PC-9 (cell line): ENCODE measurements around the gene KIF17. TPM values are rescaled to one million over a fixed set of nuclear protein-coding genes. Genes with fewer than 3 reads are reported as not detected.

ENCODE experiments used
- BruUV-seq: library from RNA; stranded (reverse); fragments of 400-500 nt; replicated peaks from 2 replicates; lab custom pipeline; 2021; lab: Mats Ljungman, UMichigan
- CTCF ChIA-PET: fragments of 300-600 bp; sonication (Branson Sonifier 250); formaldehyde crosslinking; loops from one replicate; lab custom pipeline; 2022; ENCODE audit warnings: antibody characterized with exemption; lab: Charles Lee
- POLR2A ChIA-PET: fragments of 300-600 bp; sonication (Branson Sonifier 250); formaldehyde crosslinking; loops from one replicate; lab custom pipeline; 2022; ENCODE audit warnings: antibody characterized with exemption; ENCODE audit not compliant: unreplicated experiment; lab: Charles Lee
- DNase-seq, 2 experiments: peaks; one replicate each; pipeline versions ENCODE4 v3.0.0 to v3.0.0-alpha.2; 2015 to 2022; ENCODE audit warnings: mixed read lengths in 1 of 2
- H2AFZ ChIP-seq: fragments of 200-600 bp; sonication (generic); 2 replicates; pipeline ENCODE4 v1.8.1; 2017; ENCODE audit warnings: antibody characterized with exemption
- H3F3A ChIP-seq: fragments of 200-600 bp; sonication (generic); 2 replicates; pipeline ENCODE4 v1.8.1; 2017; ENCODE audit warnings: antibody characterized with exemption, mild to moderate bottlenecking, low read depth; ENCODE audit not compliant: insufficient read depth
- H3K27ac ChIP-seq: fragments of 200-600 bp; sonication (generic); 2 replicates; pipeline ENCODE4 v1.6.1; 2016; ENCODE audit warnings: mixed run types
- H3K27me3 ChIP-seq: fragments of 200-600 bp; sonication (generic); 2 replicates; pipeline ENCODE4 v1.6.1; 2016; ENCODE audit warnings: low read depth, mixed run types; ENCODE audit not compliant: insufficient read depth
- H3K36me3 ChIP-seq: fragments of 200-600 bp; sonication (generic); 2 replicates; pipeline ENCODE4 v1.6.1; 2016; ENCODE audit warnings: low read depth, mixed run types
- H3K4me1 ChIP-seq: fragments of 200-600 bp; sonication (generic); replicated peaks from 2 replicates; pipeline ENCODE4 v1.6.1; 2016; ENCODE audit warnings: mixed run types; ENCODE audit not compliant: insufficient read depth
- H3K4me2 ChIP-seq: fragments of 200-600 bp; sonication (generic); 2 replicates; pipeline ENCODE4 v1.6.1; 2017; ENCODE audit warnings: mixed run types
- H3K4me3 ChIP-seq: fragments of 200-600 bp; sonication (generic); 2 replicates; pipeline ENCODE4 v1.6.1; 2016; ENCODE audit warnings: mixed run types
- H3K79me2 ChIP-seq: fragments of 200-600 bp; sonication (generic); 2 replicates; pipeline ENCODE4 v1.6.1; 2017; ENCODE audit warnings: low read depth, mixed run types
- H3K9me2 ChIP-seq: fragments of 200-600 bp; sonication (generic); 2 replicates; pipeline ENCODE4 v1.8.1; 2017; ENCODE audit warnings: mild to moderate bottlenecking; ENCODE audit not compliant: insufficient read depth
- H3K9me3 ChIP-seq: fragments of 200-600 bp; sonication (generic); 2 replicates; pipeline ENCODE4 v1.8.1; 2016; ENCODE audit warnings: low read depth; ENCODE audit not compliant: insufficient read depth
- H4K20me1 ChIP-seq: fragments of 200-600 bp; sonication (generic); 2 replicates; pipeline ENCODE4 v1.8.1; 2017; ENCODE audit not compliant: insufficient read depth
- EZH2 ChIP-seq: fragments of 200-600 bp; sonication (generic); IDR thresholded peaks from 2 replicates; pipeline ENCODE4 v1.8.0; 2017; ENCODE audit warnings: antibody characterized with exemption, low read depth
- intact Hi-C: fragments of 100-400 bp; cut with micrococcal nuclease; formaldehyde crosslinking; loops from one replicate; pipeline ENCODE4 v1.10.0; 2022; ENCODE audit not compliant: unreplicated experiment
- total RNA-seq: library from RNA; stranded (reverse); gene quantifications from 2 replicates; pipeline ENCODE4 v1.2.3, GENCODE V29; 2021
- TF ChIP-seq, protein P1 (sequence below): fragments of 200-600 bp; sonication (generic); conservative IDR thresholded peaks from 2 replicates; pipeline ENCODE4 v1.6.1; 2017; ENCODE audit warnings: mixed run types, antibody characterized with exemption, mild to moderate bottlenecking, moderate library complexity

The KIF17 gene
- total RNA-seq, 1 experiment from 2014 or later: 1.2 TPM

DNA sequence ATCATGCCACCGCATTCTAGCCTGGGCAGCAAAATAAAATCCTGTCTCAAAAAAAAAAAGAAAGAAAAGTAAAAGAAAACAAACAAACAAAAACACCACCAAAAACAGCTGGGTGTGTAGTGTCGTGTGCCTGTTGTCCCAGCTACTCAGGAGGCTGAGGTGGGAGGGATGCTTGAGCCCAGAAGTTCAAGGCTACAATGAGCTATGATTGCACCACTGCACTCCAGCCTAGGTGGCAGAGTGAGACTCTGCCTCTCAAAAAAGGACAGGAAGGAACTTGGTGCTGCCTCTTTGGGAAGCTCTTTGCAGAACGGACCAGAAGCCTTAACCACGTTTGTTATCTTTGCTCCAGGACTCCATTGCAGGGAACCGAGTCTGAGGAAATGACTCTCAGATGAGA, 11.0 kb downstream of the KIF17 start:
- no peak for TF ChIP-seq EZH2
- TF ChIP-seq, protein P1, sequence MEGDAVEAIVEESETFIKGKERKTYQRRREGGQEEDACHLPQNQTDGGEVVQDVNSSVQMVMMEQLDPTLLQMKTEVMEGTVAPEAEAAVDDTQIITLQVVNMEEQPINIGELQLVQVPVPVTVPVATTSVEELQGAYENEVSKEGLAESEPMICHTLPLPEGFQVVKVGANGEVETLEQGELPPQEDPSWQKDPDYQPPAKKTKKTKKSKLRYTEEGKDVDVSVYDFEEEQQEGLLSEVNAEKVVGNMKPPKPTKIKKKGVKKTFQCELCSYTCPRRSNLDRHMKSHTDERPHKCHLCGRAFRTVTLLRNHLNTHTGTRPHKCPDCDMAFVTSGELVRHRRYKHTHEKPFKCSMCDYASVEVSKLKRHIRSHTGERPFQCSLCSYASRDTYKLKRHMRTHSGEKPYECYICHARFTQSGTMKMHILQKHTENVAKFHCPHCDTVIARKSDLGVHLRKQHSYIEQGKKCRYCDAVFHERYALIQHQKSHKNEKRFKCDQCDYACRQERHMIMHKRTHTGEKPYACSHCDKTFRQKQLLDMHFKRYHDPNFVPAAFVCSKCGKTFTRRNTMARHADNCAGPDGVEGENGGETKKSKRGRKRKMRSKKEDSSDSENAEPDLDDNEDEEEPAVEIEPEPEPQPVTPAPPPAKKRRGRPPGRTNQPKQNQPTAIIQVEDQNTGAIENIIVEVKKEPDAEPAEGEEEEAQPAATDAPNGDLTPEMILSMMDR: no peak
- Histone ChIP-seq H3F3A (no peaks in the 10 kb centered on the region; the same call in 1 of the 2 replicates), H3K4me1 (no peaks in the 10 kb centered on the region), H3K4me3 (no peak overlapping the region), H3K9me3 (no peaks in the 10 kb centered on the region), H3K27ac (no peak overlapping the region), H3K79me2 (no peaks in the 10 kb centered on the region), H2AFZ (no peak overlapping the region), H3K9me2 (no peaks in the 10 kb centered on the region), H3K4me2 (no peak overlapping the region), H3K36me3 (no peaks in the 10 kb centered on the region), H3K27me3 (no peaks in the 10 kb centered on the region), H4K20me1 (no peaks in the 10 kb centered on the region)
- BruUV-seq: no TSS peak
- no peak for DNase-seq
- intact Hi-C loops: no loop called here
- ChIA-PET CTCF (interaction anchor here (0.6 kb wide), 1 partner anchor 731 kb away, joined by 6 read pairs; no protein-coding TSS in a partner anchor), POLR2A (no interaction called here)

DNA sequence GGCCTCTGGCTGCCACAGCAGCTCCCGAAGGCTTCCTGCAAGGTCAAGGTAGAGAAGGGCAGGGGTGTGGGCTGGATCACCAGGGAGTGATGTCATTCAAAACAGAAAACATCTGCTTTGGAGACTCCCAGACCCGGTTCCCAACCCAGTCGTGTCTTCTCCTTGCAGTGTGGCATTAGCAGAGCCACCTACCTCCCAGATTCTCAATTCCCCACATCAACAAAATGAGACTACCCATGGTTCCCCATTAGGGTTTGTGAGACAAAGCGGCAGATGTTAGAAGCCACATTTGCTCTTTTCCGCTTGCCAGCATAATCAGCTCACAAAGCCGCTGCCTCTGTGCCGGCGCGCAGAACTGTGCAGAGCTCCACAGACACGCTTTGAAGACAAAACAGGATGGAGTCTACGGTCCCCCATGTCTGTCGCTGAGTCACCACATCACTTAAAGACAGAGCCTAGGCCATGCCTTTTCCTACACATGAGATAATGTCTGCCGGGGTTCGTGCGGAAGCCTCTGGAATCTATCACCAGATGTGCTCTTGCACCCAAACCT, 12.5 kb downstream of the KIF17 start:
- Histone ChIP-seq H3K27me3 (no peaks in the 10 kb centered on the region), H3K9me2 (no peaks in the 10 kb centered on the region), H3K36me3 (no peaks in the 10 kb centered on the region), H3K27ac (no peak overlapping the region), H3K4me1 (no peaks in the 10 kb centered on the region), H3K79me2 (no peaks in the 10 kb centered on the region), H3K9me3 (no peaks in the 10 kb centered on the region), H3K4me2 (no peak overlapping the region), H3K4me3 (no peak overlapping the region), H3F3A (no peaks in the 10 kb centered on the region; the same call in 1 of the 2 replicates), H4K20me1 (no peaks in the 10 kb centered on the region), H2AFZ (no peak overlapping the region)
- POLR2A ChIA-PET: no interaction called here
- DNase-seq: no peak
- intact Hi-C loops: no loop called here
- CTCF ChIA-PET: interaction anchor here (1.6 kb wide), 1 partner anchor 8 kb away, joined by 4 read pairs; no protein-coding TSS in a partner anchor
- no TSS peak for BruUV-seq
- TF ChIP-seq EZH2: no peak
- TF ChIP-seq, protein P1: no peak

DNA sequence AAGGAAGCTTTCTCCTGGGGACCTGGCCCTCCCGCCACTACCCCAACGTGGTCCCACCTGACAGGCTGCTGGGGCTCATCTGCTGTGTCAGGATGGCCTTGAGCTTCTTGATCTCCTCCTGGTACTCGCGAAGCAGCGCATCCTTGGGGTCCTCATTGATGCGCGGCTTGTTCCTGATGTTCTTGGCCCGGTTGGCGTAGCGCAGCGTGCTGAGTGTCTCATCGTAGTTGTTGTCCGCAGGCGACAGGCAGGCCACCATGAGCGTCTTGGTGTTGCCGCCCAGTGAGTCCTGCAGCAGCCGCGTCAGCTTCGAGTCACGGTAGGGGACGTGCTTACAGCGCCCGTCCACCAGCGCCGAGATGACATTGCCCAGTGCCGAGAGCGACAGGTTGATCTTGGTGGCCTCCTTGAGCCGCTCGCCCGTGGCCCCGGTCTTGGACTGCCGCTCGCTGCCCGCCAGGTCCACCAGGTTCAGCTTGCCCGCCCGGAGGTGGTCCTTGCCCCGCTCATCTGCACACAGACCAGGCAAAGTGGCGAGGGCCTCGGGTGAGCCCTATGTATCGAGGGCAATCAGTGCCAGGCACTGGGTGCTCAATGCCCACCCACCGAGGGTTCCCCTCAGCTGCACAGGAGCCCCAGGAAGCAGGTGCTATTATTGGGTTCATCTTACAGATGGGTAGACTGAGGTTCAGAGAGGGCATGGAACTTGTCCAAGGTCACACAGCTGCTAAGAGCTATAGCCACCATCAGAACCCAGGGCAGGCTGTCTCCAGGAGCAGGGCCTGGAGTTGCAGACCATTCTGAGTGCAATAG, 13.2 kb downstream of the KIF17 start:
- H3K36me3 ChIP-seq: no peaks in the 10 kb centered on the region
- H3K27ac ChIP-seq: no peak overlapping the region
- ChIA-PET CTCF (interaction anchor here (1.6 kb wide), 1 partner anchor 8 kb away, joined by 4 read pairs; no protein-coding TSS in a partner anchor), POLR2A (no interaction called here)
- no peaks in the 10 kb centered on the region for H4K20me1 ChIP-seq
- no peak overlapping the region for H3K4me2 ChIP-seq
- no peaks in the 10 kb centered on the region for H3K27me3 ChIP-seq
- intact Hi-C loops: no loop called here
- H3K9me2 ChIP-seq: no peaks in the 10 kb centered on the region
- H3K9me3 ChIP-seq: no peaks in the 10 kb centered on the region
- DNase-seq: no peak
- no peaks in the 10 kb centered on the region for H3K4me1 ChIP-seq
- H3F3A ChIP-seq: no peaks in the 10 kb centered on the region; the same call in 1 of the 2 replicates
- no peak overlapping the region for H2AFZ ChIP-seq
- TF ChIP-seq, protein P1: no peak
- no peak for TF ChIP-seq EZH2
- no TSS peak for BruUV-seq
- no peaks in the 10 kb centered on the region for H3K79me2 ChIP-seq
- H3K4me3 ChIP-seq: no peak overlapping the region
